GM21423 (cell line): ENCODE results near the gene ADGB.

Experiments
- ATAC-seq: cut with Tn5 transposase; IDR thresholded peaks from one replicate; pipeline ENCODE4 v1.9.1; 2021; ENCODE audit warnings: mild to moderate bottlenecking, moderate library complexity; ENCODE audit not compliant: unreplicated experiment

ADGB gene

GRCh38 chr6:146859795-146860495 is 261.2 kb downstream of the ADGB start:
- ATAC-seq = no peak

DNA sequence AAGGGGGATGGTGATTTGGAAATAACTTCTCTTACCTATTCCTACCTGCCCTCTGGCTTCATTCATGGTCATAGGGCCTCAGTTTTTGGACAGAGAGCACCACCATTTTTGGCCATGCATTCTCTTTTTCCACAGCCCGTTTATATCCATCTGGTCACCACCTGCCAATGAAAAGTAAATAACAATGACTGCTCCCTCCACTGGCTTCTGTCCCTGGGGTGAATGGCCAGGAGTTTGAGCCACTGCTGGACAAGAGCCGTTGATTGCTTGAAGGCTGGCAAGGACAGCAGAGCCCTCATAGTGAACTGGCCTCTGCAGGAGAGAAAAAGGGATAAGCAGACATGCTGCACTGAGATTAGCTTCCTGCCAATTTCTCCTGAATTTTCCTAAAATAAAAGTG is 261.8 kb downstream of the ADGB start:
- ATAC-seq = no peak

DNA sequence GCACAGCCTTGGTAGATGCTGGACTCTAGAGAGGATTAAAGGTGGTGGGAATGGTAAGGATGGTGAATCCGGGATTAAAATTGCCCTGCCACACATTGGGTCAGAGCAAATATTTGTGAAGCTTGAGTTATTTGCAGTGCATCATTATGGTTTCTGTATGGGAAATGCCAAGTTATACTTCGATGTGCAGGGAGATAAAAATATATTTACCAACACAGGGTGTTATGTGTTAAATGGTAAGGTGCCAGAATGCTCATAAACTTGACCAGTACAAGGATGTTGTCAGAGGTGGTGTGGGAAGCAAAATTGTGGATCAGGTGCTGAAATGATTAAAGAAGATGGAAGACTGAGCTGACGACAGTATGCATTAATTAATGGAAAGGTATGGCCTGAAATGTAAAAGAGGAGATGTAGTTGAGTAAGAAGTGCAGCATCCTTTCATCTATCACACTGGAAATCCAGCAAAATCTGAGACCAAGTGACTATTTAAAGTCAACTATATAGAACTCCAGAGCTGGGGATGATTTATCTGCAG is 262.3 kb downstream of the ADGB start:
- no peak for ATAC-seq

DNA sequence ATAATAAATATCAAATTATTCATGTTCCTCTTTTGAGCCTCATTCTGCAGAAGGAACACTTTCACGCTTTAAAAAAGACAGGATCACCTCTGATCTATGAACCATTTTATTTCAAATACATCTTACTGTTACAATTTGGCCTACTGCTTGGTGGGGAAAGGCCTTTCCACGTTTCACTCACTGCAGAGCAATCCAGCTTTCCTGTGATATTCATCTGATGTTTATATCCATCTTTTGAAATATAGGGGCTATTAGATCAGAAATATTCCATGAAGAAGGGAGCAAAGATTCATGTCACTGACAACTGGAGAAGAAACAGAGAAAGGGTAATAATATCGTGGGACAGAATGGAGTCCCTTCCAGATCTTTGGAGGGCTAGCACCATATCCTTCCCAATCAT is 262.9 kb downstream of the ADGB start:
- ATAC-seq = no peak

- ATAC-seq = no peak
These were observed 263.7 kb downstream of the ADGB start for GRCh38 chr6:146862508-146862919.

GRCh38 chr6:146864300-146864699 is 265.5 kb downstream of the ADGB start:
- ATAC-seq = no peak

- no peak for ATAC-seq
These were observed 266.1 kb downstream of the ADGB start for GRCh38 chr6:146864885-146865284.
